HG03060 (cell line): ENCODE results near the gene NELL1.
"Not testable (repeated sequence)": the region's sequence is repeated elsewhere in the genome, so short reads cannot be mapped to it uniquely, and the experiment has no call there.

Experiments
- ATAC-seq: cut with Tn5 transposase; IDR thresholded peaks from one replicate; pipeline ENCODE4 v1.9.1; 2021; ENCODE audit warnings: low read depth, moderate number of reproducible peaks; ENCODE audit not compliant: unreplicated experiment

The NELL1 gene

DNA sequence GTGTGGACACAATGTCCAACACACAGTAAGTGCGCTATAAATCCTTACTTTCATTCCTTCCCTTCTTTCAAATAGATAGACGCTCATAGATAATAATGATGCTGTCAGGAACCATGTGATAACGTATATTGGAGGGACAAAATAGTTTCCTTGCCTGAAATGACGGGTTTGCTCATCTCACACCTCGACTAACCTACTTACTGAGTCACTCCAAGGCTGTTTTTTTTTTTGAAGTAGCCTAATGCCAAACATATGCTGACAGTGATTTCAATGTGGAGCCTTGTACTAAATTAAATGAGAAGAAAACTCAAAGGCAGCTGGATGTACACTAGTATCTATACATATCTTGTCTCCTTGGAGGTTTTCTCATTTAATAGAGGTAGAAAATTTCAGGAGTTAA is 400.5 kb downstream of the NELL1 start:
- ATAC-seq = no peak

DNA sequence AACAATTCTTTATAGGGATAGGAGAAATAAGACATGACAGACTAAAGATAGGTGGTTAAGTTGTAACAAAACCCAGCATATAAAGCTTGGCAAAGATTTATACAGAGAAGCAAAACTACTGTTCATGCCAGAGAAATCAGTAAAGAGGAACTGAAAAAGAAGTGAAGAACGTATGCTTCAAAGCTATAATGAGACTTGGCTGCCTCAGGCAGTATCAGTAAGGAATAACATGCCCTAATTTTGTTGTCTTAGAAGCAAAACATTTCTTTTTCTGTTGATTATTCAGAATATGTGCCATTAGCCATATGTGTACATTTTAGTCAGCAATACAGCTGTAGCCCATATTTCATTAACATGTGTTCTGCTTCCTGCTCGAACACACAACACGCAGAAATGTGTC is 403.2 kb downstream of the NELL1 start:
- no peak for ATAC-seq

DNA sequence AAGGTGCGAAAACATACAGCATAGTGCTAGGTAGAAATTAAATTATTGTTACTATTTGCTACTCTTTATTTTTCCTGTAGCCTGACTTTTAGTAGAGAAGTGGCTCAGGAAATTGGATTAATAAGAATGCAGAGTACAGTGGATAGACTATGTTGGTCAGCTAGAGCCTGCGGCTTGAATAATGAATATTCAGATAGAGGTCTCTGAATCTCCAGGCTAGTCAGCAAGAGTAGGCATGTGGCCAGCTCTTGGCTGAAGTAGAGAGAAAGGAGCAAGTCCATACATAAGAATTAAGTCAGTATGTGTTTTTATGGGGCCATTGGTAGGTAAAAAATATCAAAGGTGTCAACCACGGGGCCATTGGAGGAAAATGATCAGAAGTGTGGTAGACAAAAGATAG is 413.5 kb downstream of the NELL1 start:
- ATAC-seq = no peak

DNA sequence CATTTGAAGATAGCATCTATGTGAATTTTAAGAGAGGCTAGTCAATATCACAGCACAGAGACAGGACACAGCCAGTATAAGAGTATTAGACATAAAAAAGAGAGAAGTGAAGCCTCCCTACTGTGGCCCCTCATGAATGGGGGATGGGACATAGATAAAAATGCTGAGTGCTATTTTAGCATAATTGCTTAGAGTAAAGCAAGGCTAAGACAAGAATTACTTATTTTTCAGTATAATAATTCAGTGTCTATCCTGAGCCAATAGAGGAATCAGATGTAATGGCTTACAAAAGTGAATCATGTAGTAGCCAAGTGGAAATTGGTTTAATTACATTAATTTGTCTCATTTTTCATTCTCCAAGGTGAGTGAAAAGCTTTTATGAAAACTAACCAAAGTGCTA is 419.5 kb downstream of the NELL1 start:
- ATAC-seq = no peak

DNA sequence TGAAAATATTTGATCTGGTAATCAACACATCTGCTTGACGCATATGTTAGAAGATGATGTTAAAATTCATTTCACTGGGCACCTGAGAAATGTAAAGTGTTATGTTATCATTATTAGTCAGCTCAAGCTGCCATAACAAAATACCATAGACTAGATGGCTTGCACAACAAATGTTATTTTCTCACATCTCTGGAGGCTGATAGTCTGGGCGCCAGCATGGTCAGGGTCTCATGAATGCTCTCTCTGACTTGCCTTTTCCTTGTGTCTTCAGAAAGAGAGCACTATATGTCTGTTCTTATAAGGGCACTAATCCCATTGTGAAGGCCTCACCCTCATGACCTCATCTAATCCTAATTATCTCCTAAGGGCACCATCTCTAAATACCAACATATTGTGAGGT is 435.3 kb downstream of the NELL1 start:
- no peak for ATAC-seq

DNA sequence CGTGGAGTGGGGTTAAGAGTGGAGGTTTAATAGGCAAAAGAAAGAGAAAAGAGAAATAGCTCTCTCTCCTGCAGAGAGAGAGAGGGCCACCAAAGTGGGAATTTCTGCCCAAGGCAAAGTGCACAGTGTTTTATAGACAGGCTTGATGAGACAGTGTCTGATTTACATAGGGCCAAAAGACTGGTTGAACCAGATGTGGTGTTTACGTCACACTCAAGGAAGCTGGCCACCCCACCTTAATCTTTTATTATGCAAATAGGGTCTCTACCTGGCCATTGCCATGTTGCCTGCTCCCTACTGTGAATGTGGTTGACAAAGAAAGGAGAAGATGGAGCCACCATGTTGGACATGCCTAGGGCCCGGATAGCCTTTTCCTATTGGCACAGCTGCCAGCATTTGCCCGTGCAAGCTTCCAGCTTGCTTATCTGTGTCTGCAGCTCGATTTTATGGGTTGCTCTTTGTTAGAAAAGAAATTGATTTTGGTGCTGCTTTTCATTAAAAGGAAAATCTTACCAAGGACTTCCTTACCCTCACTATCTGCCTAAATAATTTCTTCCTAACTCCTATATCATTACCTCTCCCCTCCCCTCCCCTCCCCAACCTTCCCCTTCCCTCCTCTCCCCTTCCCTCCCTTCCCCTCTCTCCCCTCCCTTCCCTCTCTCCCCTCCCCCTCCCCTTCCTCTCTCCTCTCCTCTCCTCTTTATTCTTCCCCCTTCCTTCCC is 436.0 kb downstream of the NELL1 start:
- no peak for ATAC-seq

DNA sequence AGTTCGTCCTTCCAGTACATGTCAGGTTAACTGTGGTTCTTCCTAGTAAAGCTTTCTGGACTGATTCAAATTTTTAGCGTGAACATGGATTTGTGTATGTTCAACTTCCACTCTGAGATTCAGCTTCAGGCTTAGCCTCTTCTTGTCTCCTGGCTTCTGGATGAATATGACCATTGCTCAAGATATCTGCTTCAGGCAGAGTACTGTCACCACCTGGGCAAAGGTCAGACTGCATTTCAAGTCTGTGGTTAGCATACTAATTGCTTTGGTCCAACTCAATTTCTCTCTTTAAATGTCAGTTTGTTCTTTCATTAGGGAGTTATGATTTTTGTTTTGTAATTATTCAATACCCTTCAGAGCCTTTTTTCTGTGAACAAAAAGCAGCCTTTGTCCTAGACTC is 440.0 kb downstream of the NELL1 start:
- no peak for ATAC-seq

DNA sequence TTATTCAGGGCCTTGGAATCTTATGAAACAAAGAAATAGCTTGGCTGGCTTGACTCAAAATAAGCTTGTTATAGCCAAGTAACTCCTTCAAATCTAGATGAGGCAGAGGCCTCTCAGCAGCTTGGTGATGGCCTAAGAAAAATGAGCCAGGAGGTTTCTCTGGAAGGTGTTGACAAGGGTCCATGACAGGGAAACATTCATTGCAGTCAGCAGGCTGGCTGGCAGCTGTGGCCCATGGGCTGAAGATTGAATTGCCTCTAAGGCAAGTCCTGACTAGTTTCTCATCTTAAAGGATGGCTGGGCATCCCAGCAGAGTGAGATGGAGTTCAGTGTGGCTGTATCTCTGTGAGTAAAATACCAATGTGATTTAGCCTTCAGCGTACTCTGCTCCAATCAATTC is 441.0 kb downstream of the NELL1 start:
- ATAC-seq = no peak

DNA sequence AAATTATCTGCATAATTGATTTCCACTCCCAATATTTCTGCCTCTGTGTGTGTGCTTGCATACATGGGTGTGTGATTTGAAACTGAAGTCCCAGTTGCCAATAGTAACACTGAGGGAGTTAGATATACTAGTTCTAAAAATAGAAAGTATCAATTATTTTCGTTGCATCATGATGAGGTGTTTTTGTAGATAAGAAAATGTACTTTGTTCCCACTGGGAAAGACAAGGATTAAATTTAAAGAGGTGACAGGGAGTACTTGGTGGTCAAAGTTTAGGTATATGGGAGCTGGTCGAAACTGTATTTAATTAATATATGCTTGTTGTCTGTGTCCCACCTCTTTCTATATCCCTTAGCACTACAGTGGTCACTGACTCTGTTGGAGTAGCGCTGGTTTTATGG is 444.5 kb downstream of the NELL1 start:
- ATAC-seq = no peak

DNA sequence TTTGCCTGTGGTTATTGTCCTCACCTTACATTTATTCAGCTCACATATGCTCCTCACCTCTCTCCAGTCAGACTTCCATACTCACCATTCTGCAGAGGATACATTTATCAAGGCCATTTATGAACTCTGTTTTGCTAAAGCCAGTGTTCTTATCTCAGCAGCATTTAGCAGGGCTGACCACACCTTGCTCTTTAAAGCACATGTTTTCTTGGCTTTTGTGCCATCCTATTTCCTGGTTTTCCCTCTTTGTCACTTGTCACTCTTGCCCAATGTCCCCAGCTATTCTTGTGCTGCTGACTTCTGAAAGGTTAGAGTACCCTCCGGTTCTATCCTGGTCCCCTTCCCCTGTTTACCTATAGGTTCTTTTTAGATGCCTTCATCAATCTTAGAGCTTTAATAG is 446.6 kb downstream of the NELL1 start:
- ATAC-seq = no peak

DNA sequence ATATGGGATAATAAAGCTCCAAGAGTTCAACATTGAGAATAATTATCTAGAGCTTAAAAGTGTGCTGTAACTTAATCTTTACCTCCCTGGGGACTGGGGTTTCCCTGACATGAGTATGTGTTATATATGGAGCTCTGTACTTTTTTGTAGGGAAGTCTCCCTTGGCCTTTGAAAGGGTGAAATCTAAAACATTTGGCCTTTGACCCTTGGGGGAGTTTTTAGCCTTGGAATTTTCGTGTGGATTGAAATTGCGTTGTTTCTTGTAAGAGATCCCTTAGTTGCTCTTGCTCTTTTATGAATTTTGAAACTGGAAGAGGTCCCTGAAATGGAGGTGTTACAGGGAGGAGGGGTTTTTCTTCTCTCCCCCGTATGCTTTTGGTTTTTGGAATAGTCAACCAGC is 450.0 kb downstream of the NELL1 start:
- ATAC-seq = no peak

DNA sequence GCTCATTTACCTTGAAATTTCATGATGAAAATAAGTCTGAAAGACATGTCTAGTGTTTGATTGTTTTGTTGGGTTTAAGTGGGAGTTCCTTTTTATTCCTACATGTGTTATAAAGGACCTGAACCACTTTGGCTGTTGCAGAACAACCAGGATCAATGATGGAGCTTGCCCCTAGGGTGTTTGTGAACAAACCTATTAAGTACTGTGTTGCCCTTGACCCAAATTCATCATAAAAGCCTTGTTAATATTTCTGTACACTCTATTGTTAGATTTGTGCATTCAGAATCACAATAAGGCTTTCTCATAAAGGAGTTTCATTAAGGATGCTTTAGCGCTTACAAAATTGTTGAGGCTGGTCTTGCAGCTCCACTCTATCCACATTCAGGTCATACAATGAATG is 452.6 kb downstream of the NELL1 start:
- no peak for ATAC-seq

DNA sequence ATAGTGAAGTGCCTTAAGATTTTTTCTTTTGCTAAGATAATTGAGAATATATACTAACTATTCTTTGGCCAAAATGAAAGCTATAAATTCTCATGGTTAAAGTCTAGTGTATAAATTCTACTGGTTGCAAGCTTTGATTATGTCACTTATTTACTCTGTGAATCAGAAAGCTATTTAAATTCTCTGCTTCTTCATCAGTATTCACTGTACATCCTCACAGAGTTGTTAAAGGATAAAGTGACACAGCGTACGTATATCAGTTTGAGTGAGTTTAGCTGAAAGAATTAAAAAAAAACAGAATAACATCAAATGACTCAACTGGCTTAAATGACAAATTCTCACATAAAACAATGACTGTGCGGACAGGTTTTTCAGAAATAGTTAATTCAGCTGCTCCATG is 453.1 kb downstream of the NELL1 start:
- ATAC-seq = no peak

DNA sequence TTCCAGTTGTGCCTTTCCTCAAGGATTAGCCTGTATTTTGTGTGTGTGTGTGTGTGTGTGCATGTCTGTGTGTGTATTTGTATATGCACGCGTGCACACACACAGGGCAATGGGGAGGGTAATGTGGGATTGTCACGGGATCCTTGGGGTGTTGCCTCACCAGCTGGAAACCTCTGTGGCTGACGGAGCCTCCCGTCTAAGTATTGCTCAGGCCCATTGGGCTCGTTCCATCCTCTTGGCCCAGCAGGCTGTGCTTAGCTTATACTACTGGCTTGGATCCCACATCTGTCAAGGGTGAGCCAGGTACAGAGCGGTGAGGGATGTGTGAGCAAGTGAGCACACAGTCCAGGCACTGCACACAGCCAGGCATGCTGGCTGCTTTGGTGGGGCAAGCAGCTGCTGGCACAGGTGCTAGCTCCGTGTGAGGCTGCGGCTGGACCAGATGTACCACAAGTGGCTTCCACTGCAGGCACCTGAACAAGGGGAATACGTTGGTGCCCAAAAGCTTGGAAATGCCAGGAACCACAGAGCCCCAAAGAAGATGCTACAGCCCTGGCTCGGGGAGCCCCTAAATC is 462.8 kb downstream of the NELL1 start:
- no peak for ATAC-seq

DNA sequence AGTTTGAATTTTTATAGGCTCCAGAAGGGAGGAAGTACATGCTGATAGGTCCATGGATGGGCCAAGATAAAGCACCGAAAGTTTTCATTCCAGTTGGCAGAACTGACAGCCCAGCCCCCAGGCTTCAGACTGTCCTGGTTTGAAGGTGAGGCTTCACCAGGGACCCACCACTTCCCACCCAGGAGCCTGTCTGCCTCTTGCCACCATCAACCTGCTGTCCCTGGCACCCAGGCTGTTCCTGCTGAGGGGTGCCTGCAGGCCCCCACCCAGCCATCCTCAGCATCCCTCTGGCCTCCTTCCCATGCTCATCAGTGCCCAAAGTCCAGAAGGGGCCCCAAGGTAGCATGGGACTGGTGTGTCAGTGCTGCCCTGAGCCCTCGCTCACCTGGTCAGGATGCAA is 463.9 kb downstream of the NELL1 start:
- ATAC-seq = no peak

DNA sequence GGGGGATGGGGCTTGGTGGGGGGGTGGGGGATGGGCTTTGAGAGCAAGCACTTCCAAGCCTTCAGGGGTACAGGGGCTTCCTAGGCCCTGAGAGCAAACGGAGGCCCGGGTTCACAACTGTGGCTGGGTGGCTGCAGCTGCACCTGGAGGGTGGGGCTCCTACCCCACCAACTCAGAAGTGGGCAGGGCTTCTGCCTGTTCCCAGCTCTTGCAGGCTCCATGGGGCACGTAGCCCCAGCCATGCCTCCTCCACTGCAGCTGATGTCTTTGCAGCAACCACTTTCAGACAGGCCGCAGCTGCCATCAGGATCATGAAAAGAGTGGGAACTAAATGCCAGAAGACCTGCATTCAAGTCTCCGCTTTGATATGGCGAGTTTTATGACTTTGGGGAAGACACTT is 464.3 kb downstream of the NELL1 start:
- ATAC-seq = no peak

DNA sequence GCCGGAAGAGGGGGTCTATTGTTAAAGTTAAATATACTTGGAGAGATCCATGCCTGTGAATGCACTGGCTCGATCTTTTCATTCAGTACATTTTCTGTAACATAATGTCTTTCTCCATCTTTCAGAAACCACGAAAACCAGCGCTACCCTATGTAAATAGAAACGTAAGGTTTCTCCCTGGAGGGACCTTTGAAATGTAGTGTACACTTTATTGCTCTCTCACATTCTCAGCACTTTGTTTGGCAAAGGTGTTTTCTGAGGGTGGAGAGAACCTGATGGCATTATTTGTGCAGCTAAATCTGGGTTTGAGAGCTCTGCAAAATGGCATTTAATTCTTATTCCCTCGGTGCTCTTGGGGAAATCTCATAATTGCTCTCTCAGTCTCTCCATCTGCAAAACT is 468.4 kb downstream of the NELL1 start:
- no peak for ATAC-seq

DNA sequence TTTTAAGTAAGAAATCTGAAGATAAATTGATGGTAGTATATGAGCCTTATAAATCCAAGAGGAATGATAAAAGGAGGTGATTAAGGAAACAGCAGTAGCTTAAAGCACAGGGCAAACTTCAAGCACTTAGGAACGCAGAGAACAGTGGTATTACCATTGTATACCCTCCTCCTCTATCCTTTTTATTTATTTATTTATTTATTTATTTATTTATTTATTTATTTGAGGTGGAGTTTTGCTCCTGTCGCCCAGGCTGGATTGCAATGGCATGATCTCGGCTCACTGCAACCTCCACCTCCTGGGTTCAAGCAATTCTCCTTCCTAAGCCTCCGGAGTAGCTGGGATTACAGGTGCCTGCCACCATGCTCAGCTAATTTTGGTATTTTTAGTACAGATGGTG is 472.2 kb downstream of the NELL1 start:
- not testable (repeated sequence) for ATAC-seq

DNA sequence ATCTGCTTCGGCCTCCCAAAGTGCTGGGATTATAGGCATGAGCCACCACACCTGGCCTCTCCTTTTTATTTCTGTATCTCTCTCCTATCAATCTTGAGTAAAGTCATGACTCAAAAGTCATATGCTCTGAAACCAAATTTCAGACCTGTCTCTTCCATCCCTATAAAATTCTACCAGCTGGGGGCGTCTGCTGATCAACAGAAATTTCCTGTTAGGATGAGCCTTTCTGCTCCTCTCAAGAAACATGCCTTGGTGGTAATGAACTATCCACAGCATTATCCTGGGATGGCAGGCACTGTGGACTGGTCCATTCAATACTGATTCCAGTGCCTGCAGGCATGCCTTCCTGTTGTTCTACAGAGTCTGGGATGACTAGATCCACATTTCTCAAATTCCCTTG is 472.6 kb downstream of the NELL1 start:
- ATAC-seq = no peak

DNA sequence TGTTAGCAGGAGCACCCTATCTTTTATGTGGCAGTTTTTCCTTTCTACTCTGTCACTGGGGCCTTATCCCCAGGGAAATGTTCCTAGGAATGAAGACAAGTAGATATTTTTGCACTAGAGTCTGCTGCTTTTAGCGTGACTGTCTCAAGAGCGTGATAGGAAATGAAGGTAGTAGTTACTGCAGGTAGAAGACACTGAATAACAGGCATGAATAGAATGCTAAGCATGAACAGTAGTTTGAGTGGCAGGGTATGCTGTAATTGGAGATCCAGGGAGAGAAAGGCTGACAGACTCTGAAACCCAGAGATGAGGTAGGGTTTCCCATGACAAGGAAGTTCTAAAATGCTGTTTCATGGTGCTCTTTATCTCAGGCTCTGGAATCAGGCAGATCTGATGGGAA is 475.1 kb downstream of the NELL1 start:
- ATAC-seq = no peak

DNA sequence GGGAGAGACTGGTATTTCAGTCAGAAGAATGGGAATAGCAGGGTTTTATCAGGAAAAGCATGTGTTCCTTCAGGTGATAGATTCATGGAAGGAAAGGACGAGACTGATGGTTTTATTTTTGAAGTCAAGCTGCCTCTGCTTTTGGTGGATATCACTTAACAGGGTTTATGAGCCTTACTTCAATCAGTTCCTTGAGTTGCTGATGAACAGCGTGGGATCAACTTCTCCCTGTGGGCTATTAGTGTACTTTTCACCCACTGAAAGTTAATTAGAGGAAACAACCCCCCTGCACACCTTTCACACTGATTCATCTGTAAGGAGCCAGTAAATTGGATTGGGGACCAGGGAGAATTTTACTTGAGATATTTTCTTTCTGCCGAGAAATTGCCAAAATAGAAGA is 479.0 kb downstream of the NELL1 start:
- no peak for ATAC-seq

DNA sequence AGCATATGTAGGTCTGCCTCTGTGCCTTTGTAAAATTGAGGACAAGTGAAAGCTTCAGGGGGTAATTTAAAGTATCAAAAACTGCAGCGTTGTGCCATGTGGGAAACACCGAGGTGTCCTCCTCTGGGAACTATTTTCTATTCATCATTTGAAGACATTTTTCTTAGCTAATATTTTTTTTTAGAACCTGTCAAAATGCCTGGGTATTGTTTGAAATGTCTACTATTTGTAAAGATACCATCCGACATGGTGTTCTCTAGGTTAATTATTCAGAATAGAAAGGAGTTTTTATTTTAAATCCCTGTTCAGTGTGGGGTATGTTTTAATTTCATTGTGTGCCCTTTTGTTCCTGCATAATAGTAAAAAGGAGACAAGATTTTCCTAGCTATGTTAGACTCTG is 490.8 kb downstream of the NELL1 start:
- no peak for ATAC-seq

DNA sequence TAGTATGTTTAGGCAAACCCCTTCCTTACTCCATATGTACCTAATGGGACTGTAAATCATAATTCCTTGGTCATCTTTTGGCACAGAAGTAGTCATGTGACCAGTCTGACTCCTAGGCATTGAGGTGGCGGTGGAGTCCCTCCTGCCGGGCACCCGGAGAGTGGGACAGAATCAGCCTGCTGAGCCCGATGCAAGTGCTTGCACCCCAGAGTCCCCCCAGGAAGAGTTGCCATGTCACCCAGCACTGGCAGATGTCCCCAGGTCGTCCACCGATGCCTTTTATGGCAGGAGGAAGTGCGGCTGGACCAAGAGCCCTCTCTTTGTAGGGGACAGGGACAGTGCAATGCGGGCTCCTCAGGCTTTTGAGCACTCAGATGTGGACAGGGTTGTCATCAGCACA is 500.3 kb downstream of the NELL1 start:
- ATAC-seq = no peak
